Neural progenitor cell (in vitro differentiated cells): ENCODE data around the gene ANO10.

Experiments
- EZH2 ChIP-seq: fragments of 200-600 bp; sonication (generic); IDR thresholded peaks from 2 replicates; pipeline ENCODE4 v1.6.1; 2017; ENCODE audit warnings: antibody characterized with exemption, mild to moderate bottlenecking, moderate library complexity
- EZH2phosphoT487 ChIP-seq: fragments of 200-600 bp; sonication (generic); IDR thresholded peaks from 2 replicates; pipeline ENCODE4 v1.6.1; 2017; ENCODE audit warnings: antibody characterized with exemption
- TF ChIP-seq, protein P1 (sequence below): fragments of 200-600 bp; sonication (generic); IDR thresholded peaks from 2 replicates; pipeline ENCODE4 v1.5.1; 2017; ENCODE audit warnings: antibody characterized with exemption, mild to moderate bottlenecking

DNA sequence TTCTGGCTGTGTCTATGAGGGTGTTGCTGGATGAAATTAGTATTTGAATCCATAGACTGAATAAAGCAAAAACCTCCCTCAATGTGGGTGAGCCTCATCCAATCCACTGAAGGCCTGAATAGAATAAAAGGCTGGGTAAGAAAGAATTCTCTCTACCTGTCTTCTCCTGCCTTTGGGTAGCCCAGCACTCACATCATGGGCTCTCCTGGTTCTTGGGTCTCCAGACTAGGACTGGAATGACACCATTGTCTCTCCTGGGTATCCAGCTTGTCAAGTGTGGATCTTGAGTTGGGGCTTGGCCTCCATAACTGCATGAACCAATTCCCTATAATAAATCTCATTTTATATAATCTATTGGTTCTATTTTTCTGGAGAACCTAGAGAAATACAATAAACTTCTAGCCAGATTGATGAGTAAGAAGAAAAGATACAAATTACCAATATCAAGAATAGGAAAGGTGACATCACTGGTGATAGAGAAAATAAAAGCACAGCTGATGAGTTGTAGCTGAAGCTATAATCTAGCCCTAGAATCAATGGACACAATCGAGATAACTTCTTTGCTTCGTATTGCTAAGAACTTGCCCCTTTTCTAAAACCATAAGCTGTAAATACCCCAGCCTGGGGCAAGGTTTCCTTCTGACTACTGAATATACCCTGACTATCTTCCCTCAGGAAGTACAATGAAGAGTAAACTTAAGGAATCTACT is 106.4 kb downstream of the ANO10 start:
- TF ChIP-seq EZH2 (no peak), EZH2phosphoT487 (no peak)
- TF ChIP-seq, protein P1, sequence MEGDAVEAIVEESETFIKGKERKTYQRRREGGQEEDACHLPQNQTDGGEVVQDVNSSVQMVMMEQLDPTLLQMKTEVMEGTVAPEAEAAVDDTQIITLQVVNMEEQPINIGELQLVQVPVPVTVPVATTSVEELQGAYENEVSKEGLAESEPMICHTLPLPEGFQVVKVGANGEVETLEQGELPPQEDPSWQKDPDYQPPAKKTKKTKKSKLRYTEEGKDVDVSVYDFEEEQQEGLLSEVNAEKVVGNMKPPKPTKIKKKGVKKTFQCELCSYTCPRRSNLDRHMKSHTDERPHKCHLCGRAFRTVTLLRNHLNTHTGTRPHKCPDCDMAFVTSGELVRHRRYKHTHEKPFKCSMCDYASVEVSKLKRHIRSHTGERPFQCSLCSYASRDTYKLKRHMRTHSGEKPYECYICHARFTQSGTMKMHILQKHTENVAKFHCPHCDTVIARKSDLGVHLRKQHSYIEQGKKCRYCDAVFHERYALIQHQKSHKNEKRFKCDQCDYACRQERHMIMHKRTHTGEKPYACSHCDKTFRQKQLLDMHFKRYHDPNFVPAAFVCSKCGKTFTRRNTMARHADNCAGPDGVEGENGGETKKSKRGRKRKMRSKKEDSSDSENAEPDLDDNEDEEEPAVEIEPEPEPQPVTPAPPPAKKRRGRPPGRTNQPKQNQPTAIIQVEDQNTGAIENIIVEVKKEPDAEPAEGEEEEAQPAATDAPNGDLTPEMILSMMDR, result no peak
